Heart left ventricle (tissue), 16 donors: Measurements from ENCODE around the gene SYTL5. TPM values are rescaled to one million over a fixed set of nuclear protein-coding genes. Genes with fewer than 3 reads are reported as not detected.

Source experiments
- ATAC-seq, 4 donors: fragments of 200-7000 bp; cut with Tn5 transposase; one replicate each; pipeline ENCODE4 v1.9.1; 2020 to 2022; ENCODE audit warnings: moderate library complexity in 4 of 4, mild to moderate bottlenecking in 3 of 4, moderate number of reproducible peaks in 1 of 4
- DNase-seq, 5 donors: peaks; one replicate each; pipeline ENCODE4 v3.0.0-alpha.2; 2020
- H3K27ac ChIP-seq, 12 donors: fragments of 200-600 bp; sonication (generic) in 4 of 12; one replicate each; pipeline versions ENCODE4 v1.5.0 to v1.8.0; 2016 to 2022; ENCODE audit warnings: mild to moderate bottlenecking in 2 of 12
- H3K27me3 ChIP-seq, 9 donors: fragments of 200-600 bp; sonication (generic) in 2 of 9; one replicate each; pipeline versions ENCODE4 v1.5.1 to v1.8.0; 2016 to 2022; ENCODE audit warnings: mild to moderate bottlenecking in 3 of 9
- H3K36me3 ChIP-seq, 9 donors: fragments of 200-600 bp; sonication (generic) in 2 of 9; one replicate each; pipeline versions ENCODE4 v1.5.0 to v1.8.0; 2018 to 2022; ENCODE audit warnings: mild to moderate bottlenecking in 2 of 9
- H3K4me1 ChIP-seq, 12 donors: fragments of 200-600 bp; sonication (generic) in 4 of 12; one replicate each; pipeline versions ENCODE4 v1.5.0 to v1.8.0; 2016 to 2022; ENCODE audit warnings: mild to moderate bottlenecking in 3 of 12
- H3K4me3 ChIP-seq, 12 donors: fragments of 200-600 bp; sonication (generic) in 4 of 12; one replicate each; pipeline versions ENCODE4 v1.5.0 to v1.8.0; 2017 to 2022; ENCODE audit warnings: mild to moderate bottlenecking in 9 of 12, moderate library complexity in 4 of 12
- H3K9me3 ChIP-seq, 12 donors: fragments of 200-600 bp; sonication (generic) in 4 of 12; one replicate each; pipeline versions ENCODE4 v1.5.0 to v1.8.0; 2016 to 2022; ENCODE audit warnings: mild to moderate bottlenecking in 1 of 12
- POLR2A ChIP-seq, 2 donors: fragments of 450-650 bp; IDR thresholded peaks; one replicate each; pipeline ENCODE4 v1.6.1; 2017; ENCODE audit warnings: antibody characterized with exemption in 2 of 2, mild to moderate bottlenecking in 2 of 2, moderate library complexity in 2 of 2
- WGBS, 4 donors: extraction: QIAGEN DNeasy Blood & Tissue Kit in 2 of 4; methylation state at CpG; one replicate each; pipeline versions ENCODE4 v1.1.5 to v1.1.7; 2013 to 2018; 5-methylcytosine and 5-hydroxymethylcytosine counted together
- intact Hi-C, 10 donors: fragments of 100-400 bp; cut with DNase I; formaldehyde crosslinking; loops; one replicate each; pipeline versions ENCODE4 v1.11.1 to v1.14.2; 2022
- polyA plus RNA-seq, 2 donors: library from polyadenylated mRNA; stranded (reverse); fragments of 200-250 nt; gene quantifications; one replicate each; pipeline ENCODE4 v1.2.3, GENCODE V29; 2013
- total RNA-seq, 9 donors: library from RNA; depleted of rRNA in 2 of 9; stranded (reverse); fragments of >200 nt in 2 of 9; fragmentation: NEBNext Ultra II Directional in 3 of 9; extraction: Animal tissue kit (Norgen Biotek cat#: 25700) in 3 of 9; gene quantifications; one replicate each; pipeline versions ENCODE4 v1.1.0 to v1.2.4, GENCODE V29; 2016 to 2023
- TF ChIP-seq, protein P1 (sequence below), 12 donors: fragments of 200-600 bp; sonication (generic) in 4 of 12; IDR thresholded peaks; one replicate each; pipeline versions ENCODE4 v1.5.0 to v1.8.0; 2018 to 2022; ENCODE audit warnings: antibody characterized with exemption in 12 of 12, mild to moderate bottlenecking in 5 of 12
- donor health status: ischemic (EF 13 %, LVEDD 7.1; RV severe dilation, severe dysfunction).
- donor health status: healthy with polysubstance abuse.
- donor health status: DM: no; HTN: yes; CAD: no.
- donor health status: DM: no; HTN: no; CAD: no.
- donor health status: ischemic (EF 25% LVEDD 6.9; RV normal size, moderate dysfunction).
- donor health status: ischemic (EF 25% LVEDD 5.7; RV mildly dilated, moderate dysfunction).
- donor health status: healthy.
- donor health status: DM: yes; HTN: yes; CAD: no.
- donor health status: ischemic (EF 35%, LVEDD 5.7; RV mildly dilated, moderate dysfunction).
- donor health status: nonischemic (EF 11% LVEDD 7.7; RV severe dilation, severe dysfunction).
- donor health status: DM: yes; HTN: yes; CAD: no.
- donor health status: PGD.
- donor health status: ischemic (EF 29% LVEDD 5.4; RV normal size, mild dysfunction).
- donor health status: nonischemic (EF 23%, LVEDD 6.1; RV moderate dilation, normal function).

SYTL5 gene
- total and polyA plus RNA-seq, 11 donors: 0.04 to 2.8 (median 0.29) TPM; not detected in 2

DNA sequence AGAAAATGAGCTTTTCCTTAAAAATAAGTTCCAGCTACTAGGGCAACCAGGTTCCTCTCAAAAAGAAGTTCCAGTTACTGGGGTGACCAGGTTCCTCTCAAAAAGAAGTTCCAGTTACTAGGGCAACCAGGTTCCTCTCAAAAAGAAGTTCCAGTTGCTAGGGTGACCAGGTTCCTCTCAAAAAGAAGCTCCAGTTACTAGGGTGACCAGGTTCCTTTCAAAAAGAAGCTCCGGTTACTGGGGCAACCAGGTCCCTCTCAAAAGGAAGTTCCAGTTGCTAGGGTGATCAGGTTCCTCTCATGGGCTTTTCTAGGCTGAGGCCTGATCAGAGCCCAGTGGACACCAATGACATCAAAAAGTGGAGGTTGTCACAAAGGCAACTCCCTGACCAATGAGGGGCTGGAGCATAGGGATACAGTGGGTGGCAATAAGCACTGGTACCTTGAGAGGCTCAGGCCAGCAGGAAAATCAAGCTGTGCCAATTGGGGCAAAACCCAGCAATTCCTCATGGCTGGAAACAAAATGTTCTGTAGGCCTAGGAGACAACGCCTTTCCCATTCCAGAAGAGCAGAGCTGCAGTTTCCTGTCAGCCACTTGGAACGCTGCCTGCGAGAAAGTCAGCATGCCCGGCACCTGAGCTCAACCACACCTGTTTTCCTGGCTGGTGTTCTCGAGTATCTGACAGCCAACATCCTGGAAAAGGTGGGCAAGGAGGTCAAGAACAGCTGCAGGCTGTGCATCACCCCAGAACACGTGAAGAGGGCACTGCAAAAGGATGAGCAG lies 12.3 kb upstream of the SYTL5 start:
- ATAC-seq (no peak), DNase-seq (no peak)
- Histone ChIP-seq H3K27ac (no peak overlapping the region), H3K9me3 (no peaks in the 10 kb centered on the region), H3K4me3 (no peak overlapping the region), H3K36me3 (no peaks in the 10 kb centered on the region), H3K4me1 (no peaks in the 10 kb centered on the region), H3K27me3 (peaks cover 0 to 4% (median 0%) of the 10 kb centered on the region in 9 donors)
- WGBS, 4 donors: 61 to 74% (median 65%) methylated on average over 7 of the region's 7 CpGs
- intact Hi-C loops: no loop called here
- no peak for TF ChIP-seq POLR2A (IDR thresholded peaks at IDR 0.05)
- TF ChIP-seq, protein P1, sequence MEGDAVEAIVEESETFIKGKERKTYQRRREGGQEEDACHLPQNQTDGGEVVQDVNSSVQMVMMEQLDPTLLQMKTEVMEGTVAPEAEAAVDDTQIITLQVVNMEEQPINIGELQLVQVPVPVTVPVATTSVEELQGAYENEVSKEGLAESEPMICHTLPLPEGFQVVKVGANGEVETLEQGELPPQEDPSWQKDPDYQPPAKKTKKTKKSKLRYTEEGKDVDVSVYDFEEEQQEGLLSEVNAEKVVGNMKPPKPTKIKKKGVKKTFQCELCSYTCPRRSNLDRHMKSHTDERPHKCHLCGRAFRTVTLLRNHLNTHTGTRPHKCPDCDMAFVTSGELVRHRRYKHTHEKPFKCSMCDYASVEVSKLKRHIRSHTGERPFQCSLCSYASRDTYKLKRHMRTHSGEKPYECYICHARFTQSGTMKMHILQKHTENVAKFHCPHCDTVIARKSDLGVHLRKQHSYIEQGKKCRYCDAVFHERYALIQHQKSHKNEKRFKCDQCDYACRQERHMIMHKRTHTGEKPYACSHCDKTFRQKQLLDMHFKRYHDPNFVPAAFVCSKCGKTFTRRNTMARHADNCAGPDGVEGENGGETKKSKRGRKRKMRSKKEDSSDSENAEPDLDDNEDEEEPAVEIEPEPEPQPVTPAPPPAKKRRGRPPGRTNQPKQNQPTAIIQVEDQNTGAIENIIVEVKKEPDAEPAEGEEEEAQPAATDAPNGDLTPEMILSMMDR (IDR thresholded peaks at IDR 0.05): no peak

DNA sequence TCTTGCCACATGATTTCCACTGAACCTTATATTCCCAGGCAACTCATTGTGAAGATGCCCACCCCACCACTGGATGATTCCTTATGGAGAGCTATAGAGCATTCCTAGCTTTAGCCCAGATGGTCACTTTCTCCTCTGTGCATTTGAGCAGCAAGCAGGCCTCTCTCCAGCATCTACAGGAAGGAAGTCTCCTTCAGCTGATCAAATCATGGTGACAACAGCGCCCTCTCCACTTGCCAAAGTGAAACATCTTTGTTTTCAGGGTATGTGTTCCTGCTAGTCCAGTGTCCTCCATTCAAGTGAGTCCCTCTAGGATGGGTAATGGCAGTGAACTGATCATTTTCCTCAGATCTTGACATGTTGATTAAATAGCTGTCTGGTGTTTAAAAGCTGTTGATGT lies 10.9 kb upstream of the SYTL5 start:
- peaks cover 0 to 3% (median 0%) of the 10 kb centered on the region in 9 donors for H3K27me3 ChIP-seq
- no peak for DNase-seq
- H3K9me3 ChIP-seq: no peaks in the 10 kb centered on the region
- intact Hi-C loops: no loop called here
- WGBS, 4 donors: 50 to 97% (median 83%) methylated on average over 1 of the region's 1 CpG
- H3K27ac ChIP-seq: no peak overlapping the region
- H3K4me3 ChIP-seq: no peak overlapping the region
- TF ChIP-seq, protein P1 (IDR thresholded peaks at IDR 0.05): no peak
- no peak for TF ChIP-seq POLR2A (IDR thresholded peaks at IDR 0.05)
- no peaks in the 10 kb centered on the region for H3K36me3 ChIP-seq
- no peaks in the 10 kb centered on the region for H3K4me1 ChIP-seq
- ATAC-seq: no peak

- TF ChIP-seq POLR2A (IDR thresholded peaks at IDR 0.05): no peak
- TF ChIP-seq, protein P1 (IDR thresholded peaks at IDR 0.05): no peak
Measured at GRCh38 chrX:37997096-37997495, 9.3 kb upstream of the SYTL5 start.

GRCh38 chrX:37998586-37999262 lies 7.6 kb upstream of the SYTL5 start:
- Histone ChIP-seq H3K9me3 (no peaks in the 10 kb centered on the region), H3K4me3 (no peak overlapping the region), H3K4me1 (no peaks in the 10 kb centered on the region), H3K27me3 (peaks cover 0 to 3% (median 0%) of the 10 kb centered on the region in 9 donors), H3K27ac (no peak overlapping the region), H3K36me3 (no peaks in the 10 kb centered on the region)
- ATAC-seq (no peak), DNase-seq (no peak)
- TF ChIP-seq, protein P1 (IDR thresholded peaks at IDR 0.05): no peak
- no peak for TF ChIP-seq POLR2A (IDR thresholded peaks at IDR 0.05)
- WGBS, 4 donors: 61 to 88% (median 77%) methylated on average over 7 of the region's 7 CpGs
- intact Hi-C loops: no loop called here

More at GRCh38 chrX:37997096-37997495, 9.3 kb upstream of the SYTL5 start:
- Histone ChIP-seq H3K27me3 (peaks cover 0 to 3% (median 0%) of the 10 kb centered on the region in 9 donors), H3K4me3 (no peak overlapping the region), H3K9me3 (no peaks in the 10 kb centered on the region), H3K4me1 (no peaks in the 10 kb centered on the region), H3K36me3 (no peaks in the 10 kb centered on the region), H3K27ac (no peak overlapping the region)
- 73 to 98% (median 90%) methylated on average over 7 to 8 of the region's 8 CpGs for WGBS, 4 donors
- ATAC-seq: peak in 1 of 4 donors; percentile 11
- intact Hi-C loops: no loop called here
- DNase-seq: no peak
